Muscle layer of duodenum (tissue), 2 donors: ENCODE results near the gene PADI2.

Source experiments
- H3K27ac ChIP-seq: one replicate; pipeline ENCODE4 v1.7.0; 2013; ENCODE audit warnings: mild to moderate bottlenecking, low read length
- H3K27me3 ChIP-seq: one replicate; pipeline ENCODE4 v1.7.0; 2013; ENCODE audit warnings: low read depth, mild to moderate bottlenecking, control low read depth, low read length
- H3K36me3 ChIP-seq, 2 donors: one replicate each; pipeline ENCODE4 v1.7.0; 2013; ENCODE audit warnings: low read length in 2 of 2, control low read depth in 1 of 2, mild to moderate bottlenecking in 1 of 2; ENCODE audit not compliant: insufficient read depth in 2 of 2, control insufficient read depth in 1 of 2
- H3K4me1 ChIP-seq, 2 donors: one replicate each; pipeline ENCODE4 v1.7.0; 2013; ENCODE audit warnings: low read length in 2 of 2, mild to moderate bottlenecking in 2 of 2, control low read depth in 1 of 2, moderate library complexity in 1 of 2; ENCODE audit not compliant: insufficient read depth in 2 of 2, control insufficient read depth in 1 of 2
- H3K4me3 ChIP-seq, 2 donors: one replicate each; pipeline ENCODE4 v1.7.0; 2013; ENCODE audit warnings: low read length in 2 of 2, low read depth in 1 of 2, mild to moderate bottlenecking in 1 of 2
- H3K9me3 ChIP-seq, 2 donors: one replicate each; pipeline ENCODE4 v1.7.0; 2013; ENCODE audit warnings: low read length in 2 of 2, control low read depth in 1 of 2, mild to moderate bottlenecking in 1 of 2; ENCODE audit not compliant: control insufficient read depth in 1 of 2
- donor health status: healthy.

The PADI2 gene

GRCh38 chr1:17096584-17096983 lies 22.7 kb downstream of the PADI2 start:
- no peaks in the 10 kb centered on the region for H3K9me3 ChIP-seq

DNA sequence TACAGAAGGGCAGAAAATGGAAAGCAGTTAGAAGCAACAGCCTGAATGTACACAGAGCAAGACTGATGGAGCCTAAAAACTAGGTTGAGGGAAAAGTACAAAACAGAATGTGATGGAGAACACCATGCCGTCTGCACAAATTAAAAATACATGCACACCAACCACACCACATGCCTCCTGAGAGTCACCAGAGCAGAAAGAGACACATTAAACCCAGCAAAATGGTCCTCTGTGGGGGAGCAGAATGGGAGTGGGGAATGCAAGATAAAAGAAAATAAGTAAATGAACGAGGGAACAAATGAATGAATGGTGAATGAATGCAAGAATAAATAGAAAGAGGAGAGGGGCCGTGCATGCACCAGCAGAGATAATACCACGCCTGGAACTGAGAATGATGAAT lies 24.1 kb downstream of the PADI2 start:
- H3K4me3 ChIP-seq: no peak overlapping the region
- H3K4me1 ChIP-seq: no peaks in the 10 kb centered on the region
- H3K9me3 ChIP-seq: no peaks in the 10 kb centered on the region
- no peak overlapping the region for H3K27ac ChIP-seq
- no peaks in the 10 kb centered on the region for H3K27me3 ChIP-seq
- H3K36me3 ChIP-seq: no peaks in the 10 kb centered on the region

More at GRCh38 chr1:17096584-17096983, 22.7 kb downstream of the PADI2 start:
- Histone ChIP-seq H3K4me3 (no peak overlapping the region), H3K27ac (no peak overlapping the region), H3K36me3 (no peaks in the 10 kb centered on the region), H3K27me3 (no peaks in the 10 kb centered on the region), H3K4me1 (no peaks in the 10 kb centered on the region)

- Histone ChIP-seq H3K27me3 (no peaks in the 10 kb centered on the region), H3K9me3 (no peaks in the 10 kb centered on the region), H3K4me1 (no peaks in the 10 kb centered on the region), H3K27ac (no peak overlapping the region), H3K36me3 (no peaks in the 10 kb centered on the region), H3K4me3 (no peak overlapping the region)
These were observed 24.6 kb downstream of the PADI2 start for GRCh38 chr1:17094664-17095063.

- no peak overlapping the region for H3K4me3 ChIP-seq
- H3K27ac ChIP-seq: no peak overlapping the region
- no peaks in the 10 kb centered on the region for H3K27me3 ChIP-seq
- H3K4me1 ChIP-seq: no peaks in the 10 kb centered on the region
- H3K9me3 ChIP-seq: no peaks in the 10 kb centered on the region
- no peaks in the 10 kb centered on the region for H3K36me3 ChIP-seq
These were observed 25.3 kb downstream of the PADI2 start for GRCh38 chr1:17093822-17094393.

- Histone ChIP-seq H3K4me1 (no peaks in the 10 kb centered on the region), H3K27ac (no peak overlapping the region), H3K4me3 (no peak overlapping the region), H3K36me3 (no peaks in the 10 kb centered on the region), H3K9me3 (no peaks in the 10 kb centered on the region), H3K27me3 (no peaks in the 10 kb centered on the region)
These were observed 28.0 kb downstream of the PADI2 start for GRCh38 chr1:17091252-17091651.

GRCh38 chr1:17089506-17089905 lies 29.7 kb downstream of the PADI2 start:
- Histone ChIP-seq H3K27me3 (no peaks in the 10 kb centered on the region), H3K27ac (no peak overlapping the region), H3K4me3 (no peak overlapping the region), H3K4me1 (no peaks in the 10 kb centered on the region), H3K36me3 (no peaks in the 10 kb centered on the region), H3K9me3 (no peaks in the 10 kb centered on the region)

GRCh38 chr1:17086751-17087150 lies 32.5 kb downstream of the PADI2 start:
- no peaks in the 10 kb centered on the region for H3K27me3 ChIP-seq
- H3K4me1 ChIP-seq: no peaks in the 10 kb centered on the region
- H3K27ac ChIP-seq: no peak overlapping the region
- H3K9me3 ChIP-seq: no peaks in the 10 kb centered on the region
- H3K36me3 ChIP-seq: no peaks in the 10 kb centered on the region
- no peak overlapping the region for H3K4me3 ChIP-seq

GRCh38 chr1:17084787-17085186 lies 34.5 kb downstream of the PADI2 start:
- H3K4me1 ChIP-seq: no peaks in the 10 kb centered on the region
- no peak overlapping the region for H3K27ac ChIP-seq
- no peak overlapping the region for H3K4me3 ChIP-seq
- H3K9me3 ChIP-seq: no peaks in the 10 kb centered on the region
- H3K36me3 ChIP-seq: no peaks in the 10 kb centered on the region
- no peaks in the 10 kb centered on the region for H3K27me3 ChIP-seq

GRCh38 chr1:17082761-17083160 lies 36.5 kb downstream of the PADI2 start:
- Histone ChIP-seq H3K4me3 (no peak overlapping the region), H3K9me3 (no peaks in the 10 kb centered on the region), H3K27me3 (no peaks in the 10 kb centered on the region), H3K4me1 (no peaks in the 10 kb centered on the region), H3K27ac (no peak overlapping the region), H3K36me3 (no peaks in the 10 kb centered on the region)

GRCh38 chr1:17081439-17081838 lies 37.8 kb downstream of the PADI2 start:
- Histone ChIP-seq H3K9me3 (no peaks in the 10 kb centered on the region), H3K27ac (no peak overlapping the region), H3K4me3 (no peak overlapping the region), H3K27me3 (no peaks in the 10 kb centered on the region), H3K4me1 (no peaks in the 10 kb centered on the region), H3K36me3 (no peaks in the 10 kb centered on the region)

DNA sequence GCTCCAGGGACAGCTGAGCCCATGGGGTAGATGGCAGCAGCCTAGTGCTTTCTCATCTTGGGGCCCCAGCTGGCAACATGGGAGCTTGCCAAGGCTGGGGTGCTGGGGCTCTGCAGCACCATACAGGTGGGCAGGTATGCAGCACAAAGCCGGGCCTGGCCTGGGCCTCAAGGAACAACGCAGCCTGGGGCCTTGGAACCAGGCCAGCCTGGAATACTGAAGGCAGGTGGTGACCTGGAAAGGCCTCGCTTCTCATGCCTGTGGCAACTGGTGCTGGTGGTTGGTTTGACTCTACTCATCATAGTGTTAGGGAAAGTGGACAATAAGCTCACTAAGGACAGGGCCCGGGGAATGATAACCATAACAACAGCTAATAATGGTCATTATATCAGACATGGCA lies 38.4 kb downstream of the PADI2 start:
- Histone ChIP-seq H3K9me3 (no peaks in the 10 kb centered on the region), H3K27ac (no peak overlapping the region), H3K27me3 (no peaks in the 10 kb centered on the region), H3K4me3 (no peak overlapping the region), H3K36me3 (no peaks in the 10 kb centered on the region), H3K4me1 (no peaks in the 10 kb centered on the region)

DNA sequence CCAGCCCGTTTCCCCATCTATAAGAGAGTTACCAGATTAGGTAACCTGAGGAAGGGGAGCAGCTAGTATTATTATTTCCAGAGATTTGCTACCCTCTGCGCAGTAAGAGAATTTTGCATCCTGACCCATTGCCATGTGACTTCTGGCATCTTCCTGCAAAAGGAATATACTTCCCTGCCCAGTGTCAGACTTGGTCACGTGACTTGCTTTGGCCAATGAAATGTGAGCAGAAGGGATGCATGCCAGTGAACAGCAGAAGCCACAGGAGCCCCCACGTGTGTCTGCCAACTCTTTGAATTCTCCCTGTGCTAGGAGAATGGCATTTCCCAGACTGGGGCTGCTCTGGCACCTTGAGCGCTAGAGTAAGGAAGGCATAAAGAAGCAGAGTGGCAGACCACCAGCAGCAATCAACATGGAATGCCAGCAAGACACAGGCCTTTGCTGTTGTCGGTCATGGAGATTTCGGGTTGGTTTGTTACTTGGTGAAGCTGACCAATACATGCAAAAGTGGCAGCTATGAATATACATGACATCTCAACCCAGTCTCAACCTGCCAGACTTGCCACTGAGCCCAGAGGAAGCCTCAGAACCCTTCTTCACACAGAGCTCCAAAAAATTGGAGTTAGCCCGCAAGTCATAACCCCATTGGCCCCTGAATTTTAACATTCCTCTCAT lies 39.0 kb downstream of the PADI2 start:
- no peak overlapping the region for H3K4me3 ChIP-seq
- H3K4me1 ChIP-seq: no peaks in the 10 kb centered on the region
- no peak overlapping the region for H3K27ac ChIP-seq
- no peaks in the 10 kb centered on the region for H3K9me3 ChIP-seq
- H3K27me3 ChIP-seq: no peaks in the 10 kb centered on the region
- H3K36me3 ChIP-seq: no peaks in the 10 kb centered on the region
